Trophoblast cell (in vitro differentiated cells and primary cell): ENCODE measurements around the gene PTCD1.
"Not testable (repeated sequence)": the region's sequence is repeated elsewhere in the genome, so short reads cannot be mapped to it uniquely, and the experiment has no call there.

Experiments used
- DNase-seq, 2 donors: peaks; one replicate each; pipeline ENCODE4 v3.0.0-alpha.2; 2016
- H2AFZ ChIP-seq: 2 replicates; pipeline ENCODE4 v1.6.1; 2013; ENCODE audit warnings: low read length, moderate library complexity, mild to moderate bottlenecking; ENCODE audit not compliant: insufficient read depth, poor library complexity
- H2AK5ac ChIP-seq: 2 replicates; pipeline ENCODE4 v1.6.1; 2013; ENCODE audit warnings: mild to moderate bottlenecking, low read length
- H2BK120ac ChIP-seq: 2 replicates; pipeline ENCODE4 v1.6.1; 2013; ENCODE audit warnings: low read length, mild to moderate bottlenecking, moderate library complexity; ENCODE audit not compliant: insufficient read depth, poor library complexity
- H2BK12ac ChIP-seq: 2 replicates; pipeline ENCODE4 v1.6.1; 2013; ENCODE audit warnings: mild to moderate bottlenecking, low read length, moderate library complexity
- H2BK5ac ChIP-seq: 2 replicates; pipeline ENCODE4 v1.6.1; 2013; ENCODE audit warnings: low read length, low read depth, moderate library complexity, mild to moderate bottlenecking; ENCODE audit not compliant: poor library complexity
- H3K14ac ChIP-seq: 2 replicates; pipeline ENCODE4 v1.6.1; 2013; ENCODE audit warnings: mild to moderate bottlenecking, low read length
- H3K18ac ChIP-seq: 2 replicates; pipeline ENCODE4 v1.6.1; 2013; ENCODE audit warnings: mild to moderate bottlenecking, low read length
- H3K23ac ChIP-seq: 2 replicates; pipeline ENCODE4 v1.6.1; 2013; ENCODE audit warnings: low read length
- H3K27ac ChIP-seq: 2 replicates; pipeline ENCODE4 v1.5.1; 2013; ENCODE audit warnings: low read depth, mild to moderate bottlenecking, inconsistent platforms, low read length, moderate library complexity
- H3K27me3 ChIP-seq: 2 replicates; pipeline ENCODE4 v1.6.1; 2013; ENCODE audit warnings: inconsistent platforms, mild to moderate bottlenecking, low read length, moderate library complexity; ENCODE audit not compliant: insufficient read depth
- H3K36me3 ChIP-seq, 2 experiments: 1 replicate in 1 of 2; 2 replicates in 1 of 2; pipeline ENCODE4 v1.6.1; 2013; ENCODE audit warnings: low read length in 2 of 2, mild to moderate bottlenecking in 2 of 2, moderate library complexity in 1 of 2; ENCODE audit not compliant: insufficient read depth in 2 of 2, control insufficient read depth in 1 of 2
- H3K4ac ChIP-seq: 2 replicates; pipeline ENCODE4 v1.6.1; 2013; ENCODE audit warnings: low read depth, mild to moderate bottlenecking, low read length, moderate library complexity
- H3K4me1 ChIP-seq, 2 experiments: 1 replicate in 1 of 2; 2 replicates in 1 of 2; pipeline ENCODE4 v1.6.1; 2013; ENCODE audit warnings: low read length in 2 of 2, mild to moderate bottlenecking in 2 of 2, moderate library complexity in 1 of 2; ENCODE audit not compliant: insufficient read depth in 2 of 2, control insufficient read depth in 1 of 2
- H3K4me2 ChIP-seq: 2 replicates; pipeline ENCODE4 v1.6.1; 2013; ENCODE audit warnings: inconsistent platforms, mild to moderate bottlenecking, low read length, moderate library complexity
- H3K4me3 ChIP-seq: 2 replicates; pipeline ENCODE4 v1.5.1; 2013; ENCODE audit warnings: mild to moderate bottlenecking, low read depth, low read length, inconsistent platforms
- H3K79me1 ChIP-seq: one replicate; pipeline ENCODE4 v1.6.1; 2013; ENCODE audit warnings: low read length
- H3K79me2 ChIP-seq: 2 replicates; pipeline ENCODE4 v1.6.1; 2013; ENCODE audit warnings: low read length, mild to moderate bottlenecking; ENCODE audit not compliant: control insufficient read depth, insufficient read depth, poor library complexity
- H3K9ac ChIP-seq: 2 replicates; pipeline ENCODE4 v1.6.1; 2013; ENCODE audit warnings: mild to moderate bottlenecking, low read length
- H3K9me3 ChIP-seq: 2 replicates; pipeline ENCODE4 v1.6.1; 2013; ENCODE audit warnings: low read depth, mild to moderate bottlenecking, control low read depth, inconsistent platforms, low read length; ENCODE audit not compliant: insufficient read depth
- H4K12ac ChIP-seq: 2 replicates; pipeline ENCODE4 v1.6.1; 2013; ENCODE audit warnings: low read depth, mild to moderate bottlenecking, low read length, moderate library complexity
- H4K8ac ChIP-seq: 2 replicates; pipeline ENCODE4 v1.6.1; 2013; ENCODE audit warnings: low read depth, mild to moderate bottlenecking, low read length, moderate library complexity
- H4K91ac ChIP-seq: one replicate; pipeline ENCODE4 v1.6.1; 2013; ENCODE audit warnings: low read depth, mild to moderate bottlenecking, low read length, moderate library complexity
- WGBS: extraction: QIAGEN DNeasy Blood & Tissue Kit; methylation state at CpG from one replicate; pipeline ENCODE4 v1.1.7; 2013; ENCODE audit warnings: missing lambda C conversion rate; ENCODE audit not compliant: insufficient read length, insufficient coverage; ENCODE audit errors: extremely low coverage; 5-methylcytosine and 5-hydroxymethylcytosine counted together

The PTCD1 gene

GRCh38 chr7:99437946-99438572 lies 539 bp downstream of the PTCD1 start:
- Histone ChIP-seq H3K4me1 (peaks cover 14 to 24% of the 10 kb centered on the region in 2 experiments), H3K4me3 (peak overlapping the region; percentile 95), H3K9me3 (no peaks in the 10 kb centered on the region), H2BK120ac (peak overlapping the region; percentile 16), H4K91ac (peak overlapping the region; percentile 67), H3K79me2 (peaks cover 16% of the 10 kb centered on the region), H2AFZ (no peak overlapping the region), H3K79me1 (peaks cover 7% of the 10 kb centered on the region), H3K36me3 (peaks cover 21 to 24% of the 10 kb centered on the region in 2 experiments), H3K27ac (peak overlapping the region; percentile 69), H4K8ac (peak overlapping the region; percentile 79), H3K4ac (peak overlapping the region; percentile 94), H3K18ac (peak overlapping the region; percentile 70), H3K14ac (peak overlapping the region; percentile 56), H2AK5ac (peak overlapping the region; percentile 4), H3K27me3 (no peaks in the 10 kb centered on the region), H3K4me2 (peak overlapping the region; percentile 93), H2BK12ac (no peak overlapping the region), H4K12ac (peak overlapping the region; percentile 78), H2BK5ac (peak overlapping the region; percentile 53), H3K23ac (no peak overlapping the region), H3K9ac (peak overlapping the region; percentile 94)
- no peak for DNase-seq
- no CpG with 5 or more reads among the region's 20 CpGs for WGBS

DNA sequence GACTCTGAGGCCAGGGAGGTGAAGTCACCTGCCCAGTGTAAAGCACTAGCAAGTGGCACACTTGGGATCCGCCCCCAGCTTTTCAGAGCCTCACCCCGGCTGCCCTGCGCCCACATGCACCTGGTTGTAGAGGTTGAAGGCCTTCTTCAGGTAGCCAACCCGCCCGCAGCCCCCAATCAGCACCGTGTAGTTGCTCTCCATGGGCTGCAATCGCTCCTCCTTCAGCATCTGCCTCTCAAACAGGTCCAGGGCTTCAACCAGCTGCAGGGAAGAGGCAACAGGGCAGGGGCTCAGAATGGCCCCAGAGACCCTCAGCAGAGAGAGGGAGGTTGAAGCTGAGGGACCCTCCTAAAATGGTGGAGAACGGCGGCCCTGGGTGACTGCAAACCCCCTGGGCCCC lies 5.4 kb downstream of the PTCD1 start:
- H2BK5ac ChIP-seq = no peak overlapping the region
- H3K9me3 ChIP-seq = no peaks in the 10 kb centered on the region
- H3K79me2 ChIP-seq = peaks cover 7% of the 10 kb centered on the region
- peak overlapping the region; percentile 8 for H4K91ac ChIP-seq
- H3K9ac ChIP-seq = no peak overlapping the region
- peak overlapping the region; percentile 25 for H3K18ac ChIP-seq
- no peak for DNase-seq
- no peak overlapping the region for H3K14ac ChIP-seq
- no peak overlapping the region for H2BK120ac ChIP-seq
- peaks cover 18 to 31% of the 10 kb centered on the region in 2 experiments for H3K4me1 ChIP-seq
- no peak overlapping the region for H3K4ac ChIP-seq
- H3K4me3 ChIP-seq = no peak overlapping the region
- no peak overlapping the region for H2AFZ ChIP-seq
- no peak overlapping the region for H4K12ac ChIP-seq
- no peak overlapping the region for H3K23ac ChIP-seq
- H4K8ac ChIP-seq = no peak overlapping the region
- peak overlapping the region; percentile 35 for H2AK5ac ChIP-seq
- no peaks in the 10 kb centered on the region for H3K27me3 ChIP-seq
- H2BK12ac ChIP-seq = no peak overlapping the region
- H3K27ac ChIP-seq = peak overlapping the region; percentile 11
- H3K4me2 ChIP-seq = no peak overlapping the region
- WGBS = no CpG with 5 or more reads among the region's 9 CpGs
- H3K36me3 ChIP-seq = peaks cover 49 to 57% of the 10 kb centered on the region in 2 experiments
- H3K79me1 ChIP-seq = peaks cover 2% of the 10 kb centered on the region

DNA sequence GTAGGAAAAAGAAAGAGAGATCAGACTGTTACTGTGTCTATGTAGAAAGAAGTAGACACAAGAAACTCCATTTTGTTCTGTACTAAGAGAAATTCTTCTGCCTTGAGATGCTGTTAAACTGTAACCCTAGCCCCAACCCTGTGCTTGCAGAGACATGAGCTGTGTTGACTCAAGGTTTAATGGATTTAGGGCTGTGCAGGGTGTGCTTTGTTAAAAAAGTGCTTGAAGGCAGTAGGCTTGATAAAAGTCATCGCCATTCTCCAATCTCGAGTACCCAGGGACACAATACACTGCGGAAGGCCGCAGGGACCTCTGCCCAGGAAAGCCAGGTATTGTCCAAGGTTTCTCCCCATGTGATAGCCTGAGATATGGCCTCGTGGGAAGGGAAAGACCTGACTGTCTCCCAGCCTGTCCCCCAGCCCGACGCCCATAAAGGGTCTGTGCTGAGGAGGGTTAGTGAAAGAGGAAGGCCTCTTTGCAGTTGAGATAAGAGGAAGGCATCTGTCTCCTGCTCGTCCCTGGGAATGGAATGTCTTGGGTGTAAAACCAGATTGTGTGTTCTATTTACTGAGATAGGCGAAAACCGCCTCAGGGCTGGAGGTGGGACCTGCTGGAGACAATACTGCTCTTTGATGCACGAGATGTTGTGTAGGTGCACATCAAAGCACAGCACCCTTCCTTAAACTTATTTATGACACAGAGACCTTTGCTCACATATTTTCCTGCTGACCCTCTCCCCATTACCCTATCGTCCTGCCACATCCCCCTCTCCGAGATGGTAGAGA lies 6.7 kb downstream of the PTCD1 start:
- Histone ChIP-seq H2BK120ac (peak overlapping the region; percentile 55), H3K27ac (peak overlapping the region; percentile 74), H3K4me2 (peak overlapping the region; percentile 20), H3K4me1 (peaks cover 13 to 25% of the 10 kb centered on the region in 2 experiments), H3K36me3 (peaks cover 49 to 57% of the 10 kb centered on the region in 2 experiments)
- H2BK5ac ChIP-seq, H4K12ac ChIP-seq, H2AK5ac ChIP-seq, H4K91ac ChIP-seq, H4K8ac ChIP-seq, H2AFZ ChIP-seq, H3K14ac ChIP-seq, H3K79me2 ChIP-seq, H3K9me3 ChIP-seq, H3K9ac ChIP-seq, H3K4ac ChIP-seq, H2BK12ac ChIP-seq, H3K27me3 ChIP-seq, H3K23ac ChIP-seq, H3K18ac ChIP-seq, H3K79me1 ChIP-seq, H3K4me3 ChIP-seq: not testable (repeated sequence)
- peak; percentile 45 to 54 for DNase-seq
- WGBS = no CpG with 5 or more reads among the region's 13 CpGs

- Histone ChIP-seq H3K4me1 (peaks cover 11 to 22% of the 10 kb centered on the region in 2 experiments), H4K12ac (no peak overlapping the region), H3K4ac (no peak overlapping the region), H3K79me2 (no peaks in the 10 kb centered on the region), H2AFZ (no peak overlapping the region), H2BK120ac (no peak overlapping the region), H3K9me3 (no peaks in the 10 kb centered on the region), H2BK5ac (no peak overlapping the region), H3K79me1 (peaks cover 1% of the 10 kb centered on the region), H3K14ac (no peak overlapping the region), H3K36me3 (peaks cover 58 to 69% of the 10 kb centered on the region in 2 experiments), H3K27me3 (no peaks in the 10 kb centered on the region), H2BK12ac (no peak overlapping the region), H3K23ac (no peak overlapping the region), H3K18ac (peak overlapping the region; percentile 11), H2AK5ac (no peak overlapping the region), H4K8ac (no peak overlapping the region), H3K4me2 (no peak overlapping the region), H3K9ac (no peak overlapping the region), H3K27ac (no peak overlapping the region), H3K4me3 (no peak overlapping the region), H4K91ac (no peak overlapping the region)
- WGBS = no CpG with 5 or more reads among the region's 8 CpGs
- DNase-seq = no peak
Measured at GRCh38 chr7:99429756-99430155, 8.8 kb downstream of the PTCD1 start.
